ENCODE results near the gene NCKAP1.

Gene NCKAP1

GRCh38 chr2:182867426-182868053 lies 170.7 kb downstream of the NCKAP1 start:
- no peak for DNase-seq

DNA sequence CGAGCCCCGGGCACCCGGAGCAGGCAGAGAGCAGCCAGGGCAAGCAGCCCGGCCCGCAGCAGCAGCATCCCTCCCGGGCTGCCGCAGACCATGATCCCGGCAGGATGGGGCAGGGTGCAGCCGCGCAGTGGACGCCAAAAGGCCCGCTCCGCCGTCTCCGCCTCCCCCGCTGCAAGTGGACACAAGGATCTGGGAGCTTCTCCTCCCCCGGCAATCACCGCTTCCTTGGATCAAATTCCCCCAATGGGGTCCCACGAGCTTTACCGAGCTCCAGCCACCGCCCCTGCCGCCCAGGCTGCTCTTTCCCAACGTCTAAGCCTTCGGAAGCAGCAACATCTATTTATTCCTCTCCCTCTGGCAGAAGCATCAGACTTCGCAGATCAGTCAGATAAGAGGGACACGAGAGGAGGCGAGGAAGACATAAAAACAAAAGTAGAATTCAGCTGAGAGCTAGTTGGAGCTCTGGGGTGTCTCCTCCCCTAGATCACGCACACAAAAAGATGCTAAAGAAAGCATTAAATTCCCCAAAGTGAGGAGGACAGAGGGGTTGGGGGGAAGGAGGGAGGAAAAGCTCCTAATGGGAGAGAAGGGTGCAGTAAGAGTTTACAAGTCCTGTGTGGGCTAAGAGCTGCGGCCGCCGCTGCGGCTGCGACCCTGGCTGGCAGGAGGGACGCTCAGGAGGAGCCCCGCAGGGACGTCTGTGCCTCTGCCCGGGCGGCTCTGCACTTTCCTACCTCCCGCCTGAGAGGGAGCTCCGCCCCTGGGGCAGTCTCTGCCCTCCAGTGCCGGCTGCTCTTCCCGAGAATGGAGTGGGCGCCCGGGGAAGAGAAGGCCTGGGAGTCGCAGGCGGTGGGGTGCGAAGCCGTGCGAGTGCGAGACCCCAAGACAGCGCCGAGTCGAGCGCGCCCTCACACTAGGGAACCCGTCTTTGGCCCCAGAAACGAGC lies 171.5 kb downstream of the NCKAP1 start, which contains the start of gene FRZB:
TSS of gene FRZB (minus strand) at position 177 of the 946 bp plus-strand sequence. CDS start at position 92, 85 bp downstream.
- no peak for DNase-seq

DNA sequence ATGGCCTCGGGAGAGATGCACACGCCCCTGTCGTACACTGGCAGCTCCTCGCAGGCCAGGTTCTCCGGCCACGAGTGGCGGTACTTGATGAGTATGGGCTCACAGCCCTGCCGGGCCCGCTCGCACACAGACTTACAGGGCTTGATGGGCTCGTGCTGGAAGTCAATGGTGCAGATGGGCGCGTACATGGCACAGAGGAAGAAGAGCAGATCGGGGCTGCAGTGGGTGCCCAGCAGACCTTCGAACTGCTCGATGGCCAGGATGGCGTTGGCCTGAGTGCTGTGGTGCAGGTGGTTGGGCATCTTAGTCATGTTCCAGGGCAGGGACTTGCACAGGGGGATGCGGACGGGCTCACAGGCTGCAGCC lies 172.2 kb downstream of the NCKAP1 start:
- no peak for DNase-seq

DNA sequence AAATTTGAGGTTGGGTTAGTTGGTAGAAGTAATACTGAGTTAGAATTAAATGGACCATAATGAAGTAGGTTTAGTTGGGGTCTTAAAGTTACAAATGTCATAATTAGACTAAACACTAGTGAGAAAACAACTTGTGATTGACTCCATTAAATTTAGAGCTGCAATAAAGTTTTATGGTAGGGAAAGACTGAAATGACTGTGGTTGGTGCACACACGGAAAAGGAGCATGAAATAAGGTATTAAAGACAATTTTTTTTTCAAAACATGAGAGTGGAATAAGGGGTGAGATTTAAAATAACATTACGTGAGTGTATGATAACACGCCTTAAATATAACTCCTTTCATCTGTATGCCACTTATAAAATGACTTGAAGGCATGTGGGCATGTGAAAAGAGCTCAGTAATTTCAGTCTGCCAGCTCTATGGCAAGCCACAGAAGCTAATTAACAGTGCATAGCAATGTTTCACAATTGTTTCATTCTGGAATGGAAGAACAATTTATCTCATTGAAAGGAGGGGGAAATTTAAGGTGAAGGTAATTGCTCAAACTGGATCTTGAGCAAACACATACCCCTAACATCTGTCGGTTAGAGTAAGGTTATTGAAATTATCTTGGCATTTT lies 173.2 kb downstream of the NCKAP1 start:
- DNase-seq = no peak

DNA sequence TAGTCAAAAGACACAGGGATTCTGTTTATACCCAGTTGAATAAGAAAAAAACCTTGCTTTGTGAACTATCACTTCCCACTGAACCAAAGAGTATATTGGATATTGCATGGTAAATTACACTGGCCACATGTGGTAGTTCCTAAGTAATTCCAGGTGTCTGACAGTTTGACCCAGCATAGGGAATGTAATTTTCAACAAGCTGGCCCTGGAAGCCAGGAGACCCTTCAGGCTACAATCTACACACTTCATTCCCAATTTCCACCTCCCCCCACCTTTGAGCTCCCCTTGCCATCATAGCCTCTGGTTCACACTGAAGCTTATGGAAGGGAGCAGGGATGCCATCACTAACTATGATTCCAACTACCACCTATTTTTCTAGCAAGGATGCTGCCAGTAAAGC lies 174.6 kb downstream of the NCKAP1 start:
- no peak for DNase-seq

DNA sequence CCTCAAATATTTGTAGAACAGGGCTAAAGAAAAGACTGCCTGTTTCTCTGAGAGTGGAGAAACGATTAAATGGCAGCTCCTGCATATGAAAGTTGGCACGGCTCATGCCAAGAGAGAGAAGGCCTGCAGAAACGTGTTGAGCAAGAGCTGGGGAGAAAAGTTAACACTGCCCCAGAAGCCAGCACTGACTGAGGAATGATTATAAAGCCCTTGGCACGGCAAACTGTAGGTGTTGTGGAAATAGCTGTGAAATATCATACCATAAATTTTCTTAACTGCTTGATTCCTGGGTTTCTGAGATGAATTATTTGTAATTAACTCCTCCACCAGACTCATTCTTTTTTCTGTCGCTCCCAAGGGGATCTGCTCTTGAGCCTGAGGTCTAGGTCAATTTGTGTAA lies 176.2 kb downstream of the NCKAP1 start:
- no peak for DNase-seq

DNA sequence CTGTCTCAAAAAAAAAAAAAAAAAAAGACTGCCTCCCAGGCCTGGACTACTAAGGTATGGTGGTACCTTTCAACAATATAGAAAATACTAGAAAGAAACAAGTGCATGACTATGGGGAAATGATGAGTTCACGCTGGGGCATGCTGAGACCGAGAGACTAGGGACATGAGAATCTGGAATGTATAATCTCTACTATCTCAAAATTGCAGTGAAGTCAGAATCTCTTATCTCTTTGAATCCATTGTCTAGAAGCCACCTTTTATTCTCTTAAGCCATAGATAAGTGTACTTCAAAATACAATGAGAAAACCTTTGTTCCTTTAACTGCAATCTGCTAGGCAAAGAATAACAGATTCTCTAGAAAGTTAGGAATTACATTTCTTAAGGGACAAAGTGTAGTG lies 177.4 kb downstream of the NCKAP1 start:
- DNase-seq = no peak
